Measurements from ENCODE around the gene TMEM134.

DNA sequence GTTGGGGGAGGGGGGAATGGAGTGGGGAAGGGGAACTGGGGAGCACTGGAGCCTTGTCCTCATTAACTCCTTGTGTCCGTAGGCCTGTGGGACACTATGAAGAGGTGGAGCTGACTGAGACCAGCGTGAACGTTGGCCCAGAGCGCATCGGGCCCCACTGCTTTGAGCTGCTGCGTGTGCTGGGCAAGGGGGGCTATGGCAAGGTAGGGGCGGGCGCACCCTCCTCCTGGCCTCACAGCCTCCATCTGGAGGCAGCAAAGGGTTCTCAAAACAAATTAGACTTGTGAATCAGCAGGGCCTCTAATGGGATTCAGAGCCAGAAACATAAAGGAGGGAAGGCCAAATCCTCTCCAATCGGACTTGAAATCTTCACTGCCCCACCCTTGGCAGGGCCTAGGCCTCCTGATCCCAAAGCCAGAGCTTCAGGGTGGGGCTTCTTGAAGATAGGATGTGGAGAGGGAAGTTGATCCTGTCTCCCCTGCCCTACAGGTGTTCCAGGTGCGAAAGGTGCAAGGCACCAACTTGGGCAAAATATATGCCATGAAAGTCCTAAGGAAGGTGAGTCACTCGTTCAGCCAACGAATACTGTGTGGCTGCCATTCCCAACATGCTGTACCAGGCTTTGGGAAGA lies 39.9 kb downstream of the TMEM134 start:
- TF ChIP-seq EZH2phosphoT487 (IDR thresholded peaks at IDR 0.05; ENCODE audit: insufficient read depth, low read depth) (no peak), EZH2 (IDR thresholded peaks at IDR 0.05; ENCODE audit: insufficient read depth, poor library complexity, severe bottlenecking) (no peak)

Data from GM23248 (cell line).